Lower leg skin (tissue), 3 donors: Measurements from ENCODE around the gene ANO10.

Experiments
- CTCF ChIP-seq, 3 donors: fragments of 450-650 bp; IDR thresholded peaks; one replicate each; pipeline ENCODE4 v1.5.1; 2016; ENCODE audit warnings: antibody characterized with exemption in 3 of 3, mild to moderate bottlenecking in 3 of 3, moderate library complexity in 2 of 3
- POLR2A ChIP-seq, 2 donors: fragments of 450-650 bp; IDR thresholded peaks; one replicate each; pipeline ENCODE4 v1.6.1; 2016 to 2017; ENCODE audit warnings: antibody characterized with exemption in 2 of 2, mild to moderate bottlenecking in 1 of 2, moderate library complexity in 1 of 2

DNA sequence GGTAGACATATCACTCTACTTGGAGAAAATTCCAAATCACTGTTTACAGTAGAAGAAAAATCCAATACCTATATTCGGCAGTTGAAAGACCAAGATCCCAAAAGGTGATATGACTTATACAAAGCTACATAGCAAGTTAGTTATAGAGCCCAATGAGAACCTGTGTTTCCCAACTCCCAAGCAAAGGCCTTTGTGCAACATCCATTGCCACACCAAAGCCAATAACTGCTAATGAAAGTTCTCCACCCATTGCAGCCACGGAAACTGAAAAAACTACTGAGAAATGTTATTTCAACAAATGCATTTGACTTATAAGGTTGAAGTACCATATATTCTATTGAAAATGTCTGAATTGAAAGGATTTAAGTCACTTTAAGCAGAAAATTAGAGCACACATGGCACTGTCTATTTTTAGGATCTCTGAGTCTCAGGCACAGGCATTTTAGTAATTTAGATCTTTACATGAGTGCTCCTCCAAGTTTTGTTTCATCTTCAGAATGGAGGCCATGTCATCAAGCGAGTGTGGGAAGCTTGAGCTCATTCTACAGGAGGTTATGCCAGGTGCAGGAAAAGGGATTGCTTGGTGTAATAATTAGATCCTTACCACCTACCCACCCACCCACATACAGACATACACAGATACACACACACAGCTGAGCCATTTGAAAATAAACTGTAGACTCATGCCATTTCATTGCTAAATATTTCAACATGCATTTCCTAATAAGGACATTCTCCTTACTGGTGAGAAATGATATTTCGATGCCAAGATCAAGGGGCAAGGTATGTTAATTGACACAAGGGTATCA, 19.7 kb upstream of the ANO10 start:
- no peak for TF ChIP-seq CTCF (IDR thresholded peaks at IDR 0.05)
- no peak for TF ChIP-seq POLR2A (IDR thresholded peaks at IDR 0.05)
